HG03196 (cell line): ENCODE measurements around the gene SCO1.
"Not testable (repeated sequence)": the region's sequence is repeated elsewhere in the genome, so short reads cannot be mapped to it uniquely, and the experiment has no call there.

Experiments used
- ATAC-seq: cut with Tn5 transposase; IDR thresholded peaks from one replicate; pipeline ENCODE4 v1.9.1; 2021; ENCODE audit not compliant: unreplicated experiment

Gene SCO1

GRCh38 chr17:10726196-10726595, 28.9 kb upstream of the SCO1 start:
- no peak for ATAC-seq

GRCh38 chr17:10725262-10725661, 27.9 kb upstream of the SCO1 start:
- no peak for ATAC-seq

- ATAC-seq, result no peak
Measured at GRCh38 chr17:10724546-10725195, 27.3 kb upstream of the SCO1 start.

DNA sequence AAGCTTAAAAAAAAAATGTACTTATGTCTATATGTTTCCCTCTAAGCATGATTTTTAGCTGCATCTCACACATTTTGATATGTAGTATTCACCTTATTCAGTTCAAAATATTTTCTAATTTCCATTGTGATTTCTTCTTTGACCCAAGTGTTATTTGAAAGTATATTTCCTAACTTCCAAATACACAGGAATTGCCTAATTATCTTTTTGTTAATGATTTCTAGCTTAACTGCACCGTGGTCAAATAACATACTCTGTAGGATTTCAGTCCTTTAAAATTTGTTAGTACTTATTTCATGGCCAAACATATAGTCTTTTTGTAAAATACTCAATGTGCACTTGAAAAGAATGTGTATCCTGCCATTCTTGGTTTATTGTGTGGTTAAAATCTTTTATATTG, 21.2 kb upstream of the SCO1 start:
- ATAC-seq, result no peak

- ATAC-seq, result no peak
Measured at GRCh38 chr17:10716218-10716617, 18.9 kb upstream of the SCO1 start.

GRCh38 chr17:10713318-10713717, 16.0 kb upstream of the SCO1 start:
- no peak for ATAC-seq

DNA sequence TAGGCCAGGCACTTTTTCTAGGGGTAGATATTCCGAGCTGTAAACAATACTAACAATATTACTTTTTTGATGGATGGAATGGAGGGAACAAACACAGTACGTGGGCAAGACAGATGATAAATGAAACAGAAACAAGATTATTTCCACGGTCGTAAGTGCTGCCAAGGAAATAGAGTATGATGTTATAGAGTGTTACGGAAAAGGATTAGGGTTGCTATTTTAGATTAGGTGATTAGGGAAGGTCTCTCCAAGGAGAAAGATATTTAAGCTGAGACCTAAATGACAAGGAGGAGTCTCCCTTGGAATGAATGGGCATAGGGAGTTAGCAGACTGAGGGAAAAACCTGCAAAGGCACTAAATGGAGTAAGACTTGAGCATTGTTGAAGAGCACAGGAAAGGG, 8.4 kb upstream of the SCO1 start:
- ATAC-seq, result no peak

- no peak for ATAC-seq
Measured at GRCh38 chr17:10702574-10702973, 5.2 kb upstream of the SCO1 start.

DNA sequence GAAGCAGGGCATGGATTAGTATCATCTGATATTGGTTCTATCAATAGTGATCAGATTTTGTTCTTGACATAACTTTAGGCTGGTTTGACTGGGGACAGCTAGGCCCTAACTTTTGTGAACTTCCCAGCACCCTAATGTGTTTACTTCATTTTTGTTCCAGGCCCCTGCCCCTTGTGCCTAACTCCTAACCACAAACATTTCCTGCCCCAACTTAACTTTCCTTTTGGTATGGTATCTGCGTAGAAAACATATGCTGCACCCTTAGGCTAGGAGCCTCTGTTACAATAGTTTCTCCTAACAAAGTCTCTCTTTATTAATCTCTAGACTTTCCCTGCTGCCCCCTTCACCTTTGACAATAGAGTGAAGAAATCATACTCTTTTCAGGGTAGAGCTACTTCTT, 2.5 kb upstream of the SCO1 start:
- no peak for ATAC-seq

- no peak for ATAC-seq
Measured at GRCh38 chr17:10698096-10698818, 924 bp upstream of the SCO1 start.

- ATAC-seq, result not testable (repeated sequence)
Measured at GRCh38 chr17:10695875-10696407, 1.4 kb downstream of the SCO1 start.

DNA sequence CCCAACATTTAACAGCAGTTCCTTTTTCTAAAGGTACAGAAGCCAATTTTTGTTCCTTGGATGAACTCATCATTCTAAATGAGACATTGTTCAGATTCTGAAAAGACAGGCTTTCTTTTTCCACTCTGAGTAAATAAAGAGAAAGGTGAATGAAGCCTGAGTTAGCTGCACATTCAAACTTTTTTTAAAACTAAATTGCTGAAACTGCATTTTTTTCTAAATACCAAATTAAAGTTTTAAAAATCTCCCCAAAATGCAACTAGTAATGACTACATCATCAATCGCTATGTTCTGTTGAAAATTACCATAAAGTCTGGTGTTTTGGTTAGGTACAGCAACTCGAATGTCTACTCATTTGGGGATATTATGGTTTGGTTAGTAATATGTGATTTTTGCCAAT, 9.8 kb downstream of the SCO1 start:
- ATAC-seq, result no peak

- ATAC-seq, result no peak
Measured at GRCh38 chr17:10683853-10684252, 13.5 kb downstream of the SCO1 start.

GRCh38 chr17:10681866-10682446, 15.4 kb downstream of the SCO1 start:
- no peak for ATAC-seq

- no peak for ATAC-seq
Measured at GRCh38 chr17:10674704-10675103, 22.6 kb downstream of the SCO1 start.

GRCh38 chr17:10673312-10673711, 24.0 kb downstream of the SCO1 start:
- ATAC-seq, result no peak

DNA sequence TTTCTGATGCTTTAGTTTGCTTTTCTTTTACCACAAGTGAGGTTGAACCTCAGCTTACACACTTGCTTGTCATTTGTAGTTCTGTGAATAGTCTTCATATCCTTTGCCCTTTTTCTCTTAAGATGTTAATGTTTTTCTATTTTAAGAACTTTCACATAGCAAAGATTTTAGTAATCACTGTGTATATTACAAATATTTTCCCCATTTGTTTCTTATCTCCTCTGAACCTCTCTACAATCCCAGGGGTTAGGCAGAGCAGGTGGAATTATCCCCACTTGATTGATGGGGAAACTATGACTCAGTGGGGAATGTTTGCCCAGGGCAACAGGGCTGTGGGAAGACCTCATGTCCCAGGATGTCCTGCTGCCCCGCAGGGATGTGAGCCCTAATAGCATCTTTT, 28.6 kb downstream of the SCO1 start:
- no peak for ATAC-seq

- no peak for ATAC-seq
Measured at GRCh38 chr17:10666906-10667305, 30.4 kb downstream of the SCO1 start.

DNA sequence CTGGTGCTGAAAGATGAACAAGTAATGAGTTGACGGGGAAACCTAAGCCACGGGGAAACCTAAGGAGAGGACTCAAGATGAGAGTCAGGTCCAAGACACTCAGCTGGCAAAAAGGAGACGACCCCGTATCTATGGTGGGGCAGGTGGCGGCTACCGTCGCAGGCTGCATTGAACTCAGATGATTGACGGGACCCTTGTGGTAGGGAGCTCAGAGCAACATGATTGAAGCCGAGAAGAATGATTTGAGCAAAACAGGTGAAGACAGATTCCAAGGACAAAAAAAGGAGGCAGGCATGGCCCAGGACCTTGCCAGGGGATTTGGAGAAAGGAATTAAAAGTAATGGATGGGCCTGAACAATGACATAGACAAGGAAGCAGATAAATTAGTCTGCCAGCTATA, 32.8 kb downstream of the SCO1 start:
- ATAC-seq, result no peak

DNA sequence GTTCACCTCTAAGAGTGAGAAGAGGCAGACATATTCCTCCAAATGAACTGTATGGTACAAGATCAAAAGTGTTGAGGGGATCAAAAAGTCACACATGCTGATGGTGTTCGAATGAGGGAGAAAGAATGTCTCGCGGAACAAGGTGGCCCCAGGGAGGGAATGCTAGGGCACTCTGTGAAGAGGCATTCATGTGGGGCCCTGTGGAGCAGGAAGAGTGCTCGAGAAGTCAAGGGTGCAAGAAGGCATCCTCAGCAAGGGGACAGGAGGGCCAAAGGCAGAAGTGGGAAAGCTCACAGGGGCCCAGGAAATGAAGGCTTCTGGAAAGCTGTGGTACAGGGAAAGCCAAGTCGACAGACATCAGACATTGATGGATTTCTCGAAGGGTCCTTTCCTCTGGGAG, 34.1 kb downstream of the SCO1 start:
- ATAC-seq, result no peak

GRCh38 chr17:10661437-10661836, 35.9 kb downstream of the SCO1 start:
- no peak for ATAC-seq

GRCh38 chr17:10657879-10658278, 39.5 kb downstream of the SCO1 start:
- no peak for ATAC-seq
